Measurements from ENCODE around the gene ATG7. TPM values are rescaled to one million over a fixed set of nuclear protein-coding genes. Genes with fewer than 3 reads are reported as not detected.
"Not testable (repeated sequence)": the region's sequence is repeated elsewhere in the genome, so short reads cannot be mapped to it uniquely, and the experiment has no call there.

ATG7 gene
- polyA plus RNA-seq, 2 donors, result 5.8 to 13.1 TPM

- peak overlapping the region in 1 of 2 donors; percentile 13 for H3K27ac ChIP-seq (ENCODE audit: low read depth in 2 of 2, low read length in 1 of 2)
- no peaks in the 10 kb centered on the region for H3K9me3 ChIP-seq (ENCODE audit: control insufficient read depth in 2 of 2, insufficient read depth in 1 of 2, low read depth in 1 of 2, low read length in 1 of 2)
- no peak overlapping the region for H3K4me3 ChIP-seq (ENCODE audit: low read depth in 1 of 2, low read length in 2 of 2)
- 78 to 79% methylated on average over 10 of the region's 10 CpGs for WGBS, 2 donors
- H3K4me1 ChIP-seq (ENCODE audit: control insufficient read depth in 2 of 2, insufficient read depth in 2 of 2, low read length in 1 of 2), result peaks cover 13 to 14% of the 10 kb centered on the region in 2 donors
- no peaks in the 10 kb centered on the region for H3K27me3 ChIP-seq (ENCODE audit: control insufficient read depth in 1 of 2, insufficient read depth in 2 of 2, low read length in 2 of 2)
- no peaks in the 10 kb centered on the region for H3K36me3 ChIP-seq (ENCODE audit: control insufficient read depth in 2 of 2, insufficient read depth in 2 of 2, low read length in 1 of 2)
Observed at GRCh38 chr3:11593318-11594034, 321.3 kb downstream of the ATG7 start.

- not testable (repeated sequence) for H3K9me3 ChIP-seq (ENCODE audit: control insufficient read depth in 2 of 2, insufficient read depth in 1 of 2, low read depth in 1 of 2, low read length in 1 of 2); H3K4me3 ChIP-seq (ENCODE audit: low read depth in 1 of 2, low read length in 2 of 2); H3K27ac ChIP-seq (ENCODE audit: low read depth in 2 of 2, low read length in 1 of 2); H3K4me1 ChIP-seq (ENCODE audit: control insufficient read depth in 2 of 2, insufficient read depth in 2 of 2, low read length in 1 of 2); H3K27me3 ChIP-seq (ENCODE audit: control insufficient read depth in 1 of 2, insufficient read depth in 2 of 2, low read length in 2 of 2); H3K36me3 ChIP-seq (ENCODE audit: control insufficient read depth in 2 of 2, insufficient read depth in 2 of 2, low read length in 1 of 2)
- WGBS, 2 donors, result 93 to 97% methylated on average over 5 of the region's 5 CpGs
Observed at GRCh38 chr3:11595024-11595423, 322.8 kb downstream of the ATG7 start.

GRCh38 chr3:11596387-11596786, 324.2 kb downstream of the ATG7 start:
- Histone ChIP-seq H3K27me3 (ENCODE audit: control insufficient read depth in 1 of 2, insufficient read depth in 2 of 2, low read length in 2 of 2) (no peaks in the 10 kb centered on the region), H3K36me3 (ENCODE audit: control insufficient read depth in 2 of 2, insufficient read depth in 2 of 2, low read length in 1 of 2) (no peaks in the 10 kb centered on the region), H3K9me3 (ENCODE audit: control insufficient read depth in 2 of 2, insufficient read depth in 1 of 2, low read depth in 1 of 2, low read length in 1 of 2) (no peaks in the 10 kb centered on the region), H3K4me1 (ENCODE audit: control insufficient read depth in 2 of 2, insufficient read depth in 2 of 2, low read length in 1 of 2) (peaks cover 7 to 14% of the 10 kb centered on the region in 2 donors), H3K4me3 (ENCODE audit: low read depth in 1 of 2, low read length in 2 of 2) (no peak overlapping the region), H3K27ac (ENCODE audit: low read depth in 2 of 2, low read length in 1 of 2) (no peak overlapping the region)
- WGBS, 2 donors, result 84 to 85% methylated on average over 7 of the region's 7 CpGs

- no peak overlapping the region for H3K4me3 ChIP-seq (ENCODE audit: low read depth in 1 of 2, low read length in 2 of 2)
- WGBS, 2 donors, result 32 to 43% methylated on average over 18 of the region's 18 CpGs
Observed at GRCh38 chr3:11600501-11601282, 328.5 kb downstream of the ATG7 start.

GRCh38 chr3:11601446-11602238, 329.4 kb downstream of the ATG7 start:
- H3K36me3 ChIP-seq (ENCODE audit: control insufficient read depth in 2 of 2, insufficient read depth in 2 of 2, low read length in 1 of 2), result peaks cover 0 to 4% of the 10 kb centered on the region in 2 donors

More at GRCh38 chr3:11600501-11601282, 328.5 kb downstream of the ATG7 start:
- Histone ChIP-seq H3K27ac (ENCODE audit: low read depth in 2 of 2, low read length in 1 of 2) (peak overlapping the region; percentile 60 to 92), H3K27me3 (ENCODE audit: control insufficient read depth in 1 of 2, insufficient read depth in 2 of 2, low read length in 2 of 2) (no peaks in the 10 kb centered on the region), H3K9me3 (ENCODE audit: control insufficient read depth in 2 of 2, insufficient read depth in 1 of 2, low read depth in 1 of 2, low read length in 1 of 2) (no peaks in the 10 kb centered on the region), H3K36me3 (ENCODE audit: control insufficient read depth in 2 of 2, insufficient read depth in 2 of 2, low read length in 1 of 2) (peaks cover 0 to 4% of the 10 kb centered on the region in 2 donors), H3K4me1 (ENCODE audit: control insufficient read depth in 2 of 2, insufficient read depth in 2 of 2, low read length in 1 of 2) (peaks cover 5 to 7% of the 10 kb centered on the region in 2 donors)

GRCh38 chr3:11602239-11602840, 330.1 kb downstream of the ATG7 start:
- no peak overlapping the region for H3K27ac ChIP-seq (ENCODE audit: low read depth in 2 of 2, low read length in 1 of 2)
- peaks cover 5 to 7% of the 10 kb centered on the region in 2 donors for H3K4me1 ChIP-seq (ENCODE audit: control insufficient read depth in 2 of 2, insufficient read depth in 2 of 2, low read length in 1 of 2)
- no peaks in the 10 kb centered on the region for H3K27me3 ChIP-seq (ENCODE audit: control insufficient read depth in 1 of 2, insufficient read depth in 2 of 2, low read length in 2 of 2)
- H3K36me3 ChIP-seq (ENCODE audit: control insufficient read depth in 2 of 2, insufficient read depth in 2 of 2, low read length in 1 of 2), result peaks cover 0 to 4% of the 10 kb centered on the region in 2 donors
- WGBS, 2 donors, result 68 to 69% methylated on average over 11 of the region's 11 CpGs
- H3K9me3 ChIP-seq (ENCODE audit: control insufficient read depth in 2 of 2, insufficient read depth in 1 of 2, low read depth in 1 of 2, low read length in 1 of 2), result no peaks in the 10 kb centered on the region
- H3K4me3 ChIP-seq (ENCODE audit: low read depth in 1 of 2, low read length in 2 of 2), result no peak overlapping the region

More at GRCh38 chr3:11601446-11602238, 329.4 kb downstream of the ATG7 start:
- Histone ChIP-seq H3K4me3 (ENCODE audit: low read depth in 1 of 2, low read length in 2 of 2) (no peak overlapping the region), H3K27me3 (ENCODE audit: control insufficient read depth in 1 of 2, insufficient read depth in 2 of 2, low read length in 2 of 2) (no peaks in the 10 kb centered on the region), H3K9me3 (ENCODE audit: control insufficient read depth in 2 of 2, insufficient read depth in 1 of 2, low read depth in 1 of 2, low read length in 1 of 2) (no peaks in the 10 kb centered on the region), H3K27ac (ENCODE audit: low read depth in 2 of 2, low read length in 1 of 2) (peak overlapping the region; percentile 60 to 92), H3K4me1 (ENCODE audit: control insufficient read depth in 2 of 2, insufficient read depth in 2 of 2, low read length in 1 of 2) (peaks cover 5 to 7% of the 10 kb centered on the region in 2 donors)
- 59 to 61% methylated on average over 21 of the region's 21 CpGs for WGBS, 2 donors

- peaks cover 5 to 7% of the 10 kb centered on the region in 2 donors for H3K4me1 ChIP-seq (ENCODE audit: control insufficient read depth in 2 of 2, insufficient read depth in 2 of 2, low read length in 1 of 2)
- H3K36me3 ChIP-seq (ENCODE audit: control insufficient read depth in 2 of 2, insufficient read depth in 2 of 2, low read length in 1 of 2), result peaks cover 0 to 4% of the 10 kb centered on the region in 2 donors
- H3K27ac ChIP-seq (ENCODE audit: low read depth in 2 of 2, low read length in 1 of 2), result peak overlapping the region in 1 of 2 donors; percentile 8
- 83 to 84% methylated on average over 5 of the region's 5 CpGs for WGBS, 2 donors
- H3K9me3 ChIP-seq (ENCODE audit: control insufficient read depth in 2 of 2, insufficient read depth in 1 of 2, low read depth in 1 of 2, low read length in 1 of 2), result no peaks in the 10 kb centered on the region
- H3K27me3 ChIP-seq (ENCODE audit: control insufficient read depth in 1 of 2, insufficient read depth in 2 of 2, low read length in 2 of 2), result no peaks in the 10 kb centered on the region
- H3K4me3 ChIP-seq (ENCODE audit: low read depth in 1 of 2, low read length in 2 of 2), result no peak overlapping the region
Observed at GRCh38 chr3:11602886-11603527, 330.8 kb downstream of the ATG7 start.

- Histone ChIP-seq H3K36me3 (ENCODE audit: control insufficient read depth in 2 of 2, insufficient read depth in 2 of 2, low read length in 1 of 2) (peaks cover 0 to 4% of the 10 kb centered on the region in 2 donors), H3K27me3 (ENCODE audit: control insufficient read depth in 1 of 2, insufficient read depth in 2 of 2, low read length in 2 of 2) (no peaks in the 10 kb centered on the region), H3K4me1 (ENCODE audit: control insufficient read depth in 2 of 2, insufficient read depth in 2 of 2, low read length in 1 of 2) (peaks cover 5 to 7% of the 10 kb centered on the region in 2 donors), H3K27ac (ENCODE audit: low read depth in 2 of 2, low read length in 1 of 2) (peak overlapping the region; percentile 32 to 66), H3K9me3 (ENCODE audit: control insufficient read depth in 2 of 2, insufficient read depth in 1 of 2, low read depth in 1 of 2, low read length in 1 of 2) (no peaks in the 10 kb centered on the region), H3K4me3 (ENCODE audit: low read depth in 1 of 2, low read length in 2 of 2) (no peak overlapping the region)
- WGBS, 2 donors, result 60% methylated on average over 9 of the region's 9 CpGs
Observed at GRCh38 chr3:11603628-11604027, 331.4 kb downstream of the ATG7 start.
